Osteoblast (primary cell): ENCODE data around the gene STIP1. TPM values are rescaled to one million over a fixed set of nuclear protein-coding genes. Genes with fewer than 3 reads are reported as not detected.
A peak's percentile ranks its signal among the peaks of the same experiment; 100 is the strongest.

Source experiments
- DNase-seq: peaks from one replicate; pipeline ENCODE4 v3.0.0; 2011; ENCODE audit warnings: low spot score, mixed read lengths; ENCODE audit not compliant: insufficient read length; ENCODE audit errors: missing footprints
- H2AFZ ChIP-seq: 2 replicates; pipeline ENCODE4 v1.6.0; 2011; ENCODE audit warnings: mild to moderate bottlenecking, low read length
- H3K27ac ChIP-seq: 2 replicates; pipeline ENCODE4 v1.5.1; 2011; ENCODE audit warnings: mild to moderate bottlenecking, low read depth, low read length, moderate library complexity
- H3K27me3 ChIP-seq: 2 replicates; pipeline ENCODE4 v1.6.0; 2012; ENCODE audit warnings: mild to moderate bottlenecking, control low read depth, inconsistent platforms, low read length, moderate library complexity; ENCODE audit not compliant: insufficient read depth
- H3K36me3 ChIP-seq: 2 replicates; pipeline ENCODE4 v1.5.1; 2011; ENCODE audit warnings: mild to moderate bottlenecking, low read length, control low read depth, moderate library complexity; ENCODE audit not compliant: insufficient read depth
- H3K4me1 ChIP-seq: 2 replicates; pipeline ENCODE4 v1.5.1; 2011; ENCODE audit warnings: mild to moderate bottlenecking, low read length, control low read depth, moderate library complexity; ENCODE audit not compliant: insufficient read depth
- H3K4me2 ChIP-seq: 2 replicates; pipeline ENCODE4 v1.6.0; 2011; ENCODE audit warnings: mild to moderate bottlenecking, low read length; ENCODE audit not compliant: insufficient read depth
- H3K4me3 ChIP-seq: fragments of 200-600 bp; sonication (generic); 3 replicates; pipeline ENCODE4 v1.5.1; 2012; ENCODE audit warnings: mild to moderate bottlenecking, low read length, inconsistent platforms; ENCODE audit not compliant: insufficient read depth
- H3K79me2 ChIP-seq: 2 replicates; pipeline ENCODE4 v1.6.0; 2012; ENCODE audit warnings: mild to moderate bottlenecking, low read length, control low read depth, inconsistent platforms; ENCODE audit not compliant: insufficient read depth
- H3K9me3 ChIP-seq: 2 replicates; pipeline ENCODE4 v1.5.1; 2011; ENCODE audit warnings: low read depth, low read length, control low read depth
- H4K20me1 ChIP-seq: 2 replicates; pipeline ENCODE4 v1.6.0; 2012; ENCODE audit warnings: mild to moderate bottlenecking, low read length, control low read depth; ENCODE audit not compliant: insufficient read depth
- CTCF ChIP-seq: IDR thresholded peaks from 2 replicates; pipeline ENCODE4 v1.5.1; 2011; ENCODE audit warnings: mild to moderate bottlenecking, low read depth, low read length, moderate library complexity; ENCODE audit errors: extremely low read depth
- total RNA-seq: library from RNA; depleted of rRNA; stranded (reverse); fragments of >200 nt; gene quantifications from 2 replicates; pipeline ENCODE4 v1.2.3, GENCODE V29; 2012

STIP1 gene
- total RNA-seq: 85.5 and 94.5 TPM in 2 replicates

GRCh38 chr11:64185693-64186491 lies at the start of gene STIP1:
STIP1 (plus strand) TSS chr11:64186171; CDS start chr11:64186262, 91 bp downstream.
- Histone ChIP-seq H3K27me3 (no peaks in the 10 kb centered on the region), H3K4me1 (peaks cover 29% of the 10 kb centered on the region), H2AFZ (peak within 1 kb of the TSS; percentile 93), H3K4me2 (peak within 1 kb of the TSS; percentile 94), H3K4me3 (peak within 1 kb of the TSS; percentile 83), H3K79me2 (peaks cover 28% of the 10 kb centered on the region), H3K9me3 (no peaks in the 10 kb centered on the region), H3K36me3 (peaks cover 5% of the 10 kb centered on the region), H4K20me1 (peaks cover 6% of the 10 kb centered on the region), H3K27ac (peak within 1 kb of the TSS; percentile 91)
- peak; percentile 34 for TF ChIP-seq CTCF
- DNase-seq: peak; percentile 99

- H4K20me1 ChIP-seq: peaks cover 13% of the 10 kb centered on the region
These were observed 49.1 kb upstream of the STIP1 start for GRCh38 chr11:64136765-64137441.

DNA sequence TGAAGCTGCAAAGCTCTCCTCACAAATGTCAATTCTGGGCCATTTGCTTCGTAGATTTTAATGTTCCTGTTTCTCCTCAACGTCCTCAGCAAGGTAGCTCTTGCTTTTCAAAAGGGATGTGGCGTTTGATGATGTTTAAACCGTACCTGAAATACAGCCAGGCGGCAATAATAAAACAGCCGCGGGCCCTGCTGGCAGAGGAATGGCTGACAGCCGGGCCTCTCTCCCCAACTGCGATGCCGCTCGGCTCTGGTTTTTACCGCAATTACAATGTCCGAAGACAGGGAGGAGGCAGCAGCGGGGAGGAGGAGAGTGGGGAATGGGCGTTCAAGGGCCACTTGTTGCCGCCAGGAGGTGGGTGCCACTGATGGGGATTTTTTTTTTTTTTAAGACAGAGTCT lies 47.6 kb upstream of the STIP1 start:
- DNase-seq: no peak
- H3K27me3 ChIP-seq: no peaks in the 10 kb centered on the region
- no peaks in the 10 kb centered on the region for H3K79me2 ChIP-seq
- peaks cover 13% of the 10 kb centered on the region for H4K20me1 ChIP-seq
- TF ChIP-seq CTCF: no peak
- no peak overlapping the region for H2AFZ ChIP-seq
- H3K4me3 ChIP-seq: no peak overlapping the region
- H3K4me2 ChIP-seq: no peak overlapping the region
- H3K36me3 ChIP-seq: no peaks in the 10 kb centered on the region
- no peak overlapping the region for H3K27ac ChIP-seq
- no peaks in the 10 kb centered on the region for H3K4me1 ChIP-seq
- H3K9me3 ChIP-seq: no peaks in the 10 kb centered on the region

More at GRCh38 chr11:64136765-64137441, 49.1 kb upstream of the STIP1 start:
- no peak overlapping the region for H3K4me3 ChIP-seq
- no peaks in the 10 kb centered on the region for H3K4me1 ChIP-seq
- no peak overlapping the region for H3K4me2 ChIP-seq
- no peaks in the 10 kb centered on the region for H3K27me3 ChIP-seq
- H3K36me3 ChIP-seq: no peaks in the 10 kb centered on the region
- no peaks in the 10 kb centered on the region for H3K79me2 ChIP-seq
- DNase-seq: no peak
- H2AFZ ChIP-seq: no peak overlapping the region
- no peak overlapping the region for H3K27ac ChIP-seq
- no peaks in the 10 kb centered on the region for H3K9me3 ChIP-seq
- TF ChIP-seq CTCF: no peak

DNA sequence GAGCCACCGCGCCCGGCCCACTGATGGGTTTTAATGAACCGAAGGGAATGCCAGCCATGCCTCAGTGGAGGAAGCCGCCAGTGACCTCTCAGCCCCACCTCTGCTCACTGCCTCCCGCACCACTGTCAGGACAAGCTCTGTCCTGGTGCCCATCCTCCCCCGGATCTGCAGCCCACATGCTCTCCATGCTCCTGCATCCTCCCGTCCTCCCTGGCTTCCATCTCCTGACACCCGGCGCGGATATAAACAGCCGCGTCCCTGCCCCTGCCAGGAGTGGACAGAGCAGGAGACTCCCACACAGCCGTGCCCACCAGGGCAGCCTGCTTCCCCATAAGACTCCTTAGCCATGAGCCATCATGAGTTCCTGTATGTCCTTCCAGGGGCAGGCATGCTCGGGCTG lies 46.9 kb upstream of the STIP1 start:
- Histone ChIP-seq H3K4me1 (no peaks in the 10 kb centered on the region), H3K79me2 (no peaks in the 10 kb centered on the region), H3K4me2 (no peak overlapping the region), H2AFZ (no peak overlapping the region), H3K27ac (no peak overlapping the region), H3K9me3 (no peaks in the 10 kb centered on the region), H3K36me3 (no peaks in the 10 kb centered on the region), H4K20me1 (peaks cover 6% of the 10 kb centered on the region), H3K4me3 (no peak overlapping the region), H3K27me3 (no peaks in the 10 kb centered on the region)
- DNase-seq: no peak
- TF ChIP-seq CTCF: no peak
